GM12878 (cell line): Measurements from ENCODE around the gene DHCR7. TPM values are rescaled to one million over a fixed set of nuclear protein-coding genes. Genes with fewer than 3 reads are reported as not detected.

Source experiments
- ATAC-seq: fragments of 200-7000 bp; cut with Tn5 transposase; 3 replicates; pipeline ENCODE4 v1.9.1; 2020; ENCODE audit warnings: mild to moderate bottlenecking, moderate library complexity
- BruUV-seq: library from RNA; stranded (reverse); fragments of 400-500 nt; replicated peaks from 2 replicates; lab custom pipeline; 2021; lab: Mats Ljungman, UMichigan
- CTCF ChIA-PET: fragments of 300-600 bp; sonication (Branson Sonifier 250); formaldehyde crosslinking; extraction: SDS; loops from one replicate; lab custom pipeline; 2021; ENCODE audit warnings: inconsistent platforms; lab: Yijun Ruan, JAX
- POLR2A ChIA-PET: fragments of 350-600 bp; formaldehyde crosslinking; extraction: SDS; loops from one replicate; lab custom pipeline; 2021; ENCODE audit warnings: inconsistent platforms; lab: Charles Lee
- RAD21 ChIA-PET: fragments of 300-600 bp; sonication (Branson Sonifier 250); formaldehyde crosslinking; loops from one replicate; lab custom pipeline; 2023; ENCODE audit warnings: antibody characterized with exemption; ENCODE audit not compliant: unreplicated experiment; lab: Charles Lee
- SMC1A ChIA-PET: fragments of 300-600 bp; sonication (Branson Sonifier 250); formaldehyde crosslinking; loops from one replicate; lab custom pipeline; 2023; ENCODE audit not compliant: unreplicated experiment, uncharacterized antibody; lab: Charles Lee
- DNase-seq: peaks from one replicate; pipeline ENCODE4 v3.0.0-alpha.2; 2011; ENCODE audit warnings: low read depth, low spot score
- FAIRE-seq: peaks from 3 replicates; lab custom pipeline; 2011; peaks lifted over from hg19 to GRCh38; lab: Jason Lieb, UNC
- H2AFZ ChIP-seq: 2 replicates; pipeline ENCODE4 v1.6.0; 2011; ENCODE audit warnings: low read depth, low read length, control low read depth; ENCODE audit not compliant: control insufficient read depth
- H3K27ac ChIP-seq: 2 replicates; pipeline ENCODE4 v1.5.1; 2011; ENCODE audit warnings: control low read depth; ENCODE audit not compliant: control insufficient read depth, insufficient read depth
- H3K27me3 ChIP-seq, 2 experiments: replicated peaks in 1 of 2; 2 replicates each; pipeline versions ENCODE4 v1.6.0 to v1.6.1; 2011; ENCODE audit warnings: low read length in 1 of 2; ENCODE audit not compliant: control insufficient read depth in 2 of 2, insufficient read depth in 2 of 2
- H3K36me3 ChIP-seq, 2 experiments: 2 replicates each; pipeline ENCODE4 v1.5.1; 2011; ENCODE audit warnings: low read length in 1 of 2; ENCODE audit not compliant: control insufficient read depth in 2 of 2, insufficient read depth in 2 of 2
- H3K4me1 ChIP-seq: 2 replicates; pipeline ENCODE4 v1.6.1; 2011; ENCODE audit warnings: mild to moderate bottlenecking, low read length, moderate library complexity, mixed read lengths; ENCODE audit not compliant: control insufficient read depth, insufficient read depth
- H3K4me2 ChIP-seq: 2 replicates; pipeline ENCODE4 v1.6.0; 2011; ENCODE audit warnings: control low read depth; ENCODE audit not compliant: control insufficient read depth, insufficient read depth
- H3K4me3 ChIP-seq: fragments of 200-600 bp; sonication (generic); 2 replicates; pipeline ENCODE4 v1.5.1; 2016
- H3K79me2 ChIP-seq: 2 replicates; pipeline ENCODE4 v1.6.0; 2011; ENCODE audit warnings: low read length; ENCODE audit not compliant: control insufficient read depth, insufficient read depth
- H3K9ac ChIP-seq: 2 replicates; pipeline ENCODE4 v1.8.0; 2011; ENCODE audit warnings: low read length, control low read depth, mixed read lengths; ENCODE audit not compliant: control insufficient read depth, insufficient read depth
- H3K9me3 ChIP-seq: replicated peaks from 3 replicates; pipeline ENCODE4 v1.5.1; 2011; ENCODE audit warnings: mild to moderate bottlenecking, low read length; ENCODE audit not compliant: control insufficient read depth, insufficient read depth
- H4K20me1 ChIP-seq: 2 replicates; pipeline ENCODE4 v1.6.0; 2011; ENCODE audit not compliant: control insufficient read depth, insufficient read depth
- CBX3 ChIP-seq: fragments of 200-600 bp; sonication (generic); IDR thresholded peaks from 2 replicates; pipeline ENCODE4 v1.6.1; 2016; ENCODE audit warnings: low read depth, borderline replicate concordance
- ESRRA ChIP-seq: IDR thresholded peaks from 2 replicates; pipeline ENCODE4 v1.6.1; 2012; ENCODE audit warnings: mild to moderate bottlenecking, low read length, improper control_type of control experiment
- KLF5 ChIP-seq: fragments of 450-650 bp; IDR thresholded peaks from 2 replicates; pipeline ENCODE4 v1.6.1; 2014; ENCODE audit warnings: mild to moderate bottlenecking; ENCODE audit not compliant: partially characterized antibody
- MEF2A ChIP-seq: IDR thresholded peaks from 2 replicates; pipeline ENCODE4 v1.6.1; 2011; ENCODE audit warnings: low read depth, mild to moderate bottlenecking, low read length, moderate library complexity; ENCODE audit not compliant: insufficient read depth
- NR2C2 ChIP-seq: IDR thresholded peaks from 2 replicates; pipeline ENCODE4 v1.6.1; 2011; ENCODE audit warnings: borderline replicate concordance, low read depth; ENCODE audit not compliant: control insufficient read depth, insufficient read length
- RFX5 ChIP-seq: IDR thresholded peaks from 2 replicates; pipeline ENCODE4 v1.6.1; 2011; ENCODE audit warnings: low read depth, low read length, improper control_type of control experiment
- STAT3 ChIP-seq: IDR thresholded peaks from 2 replicates; pipeline ENCODE4 v1.6.1; 2011; ENCODE audit warnings: low read depth, low read length, improper control_type of control experiment
- TBL1XR1 ChIP-seq: IDR thresholded peaks from 2 replicates; pipeline ENCODE4 v1.6.1; 2012; ENCODE audit warnings: low read depth, low read length, improper control_type of control experiment
- TCF7 ChIP-seq: IDR thresholded peaks from 2 replicates; pipeline ENCODE4 v1.6.1; 2014; ENCODE audit warnings: antibody characterized with exemption, borderline replicate concordance
- WGBS: methylation state at CpG from one replicate; pipeline ENCODE4 v1.1.6; 2016; ENCODE audit warnings: low lambda C conversion rate; ENCODE audit not compliant: insufficient replicate concordance, insufficient coverage; ENCODE audit errors: missing lambda C conversion rate; 5-methylcytosine and 5-hydroxymethylcytosine counted together
- in situ Hi-C: fragments of 300-500 bp; cut with MboI; formaldehyde crosslinking; loops from 9 replicates; pipeline ENCODE4 v1.14.3; 2018; ENCODE audit warnings: mixed read lengths
- intact Hi-C: fragments of 100-400 bp; cut with micrococcal nuclease; formaldehyde crosslinking; loops from one replicate; pipeline ENCODE4 v1.14.2; 2022; ENCODE audit not compliant: unreplicated experiment
- polyA plus RNA-seq, 11 experiments: library from polyadenylated mRNA; depleted of rRNA in 4 of 11; unstranded in 6 of 11; stranded (reverse) in 5 of 11; fragments of >200 nt; fragmentation: Nextera tagmentation in 4 of 11; fragmentation: Illumina TruSeq in 1 of 11; extraction: Ambion mirVana in 4 of 11; extraction: Trizol in 1 of 11; gene quantifications; 1 replicate in 1 of 11; 2 replicates in 10 of 11; pipeline versions ENCODE4 v1.2.1 to v1.2.3, GENCODE V29; 2011 to 2016; ENCODE audit warnings: inconsistent platforms in 2 of 11, missing spikeins in 2 of 11, low read depth in 1 of 11
- total RNA-seq, 4 experiments: library from RNA; depleted of rRNA in 3 of 4; stranded (reverse); fragments of >200 nt in 3 of 4; fragmentation: Illumina TruSeq in 1 of 4; extraction: Trizol in 1 of 4; gene quantifications; 2 replicates each; pipeline versions ENCODE4 v1.2.1 to v1.2.3, GENCODE V29; 2013 to 2021
- TF ChIP-seq, protein P1 (sequence below): IDR thresholded peaks from 2 replicates; pipeline ENCODE4 v1.6.1; 2012; ENCODE audit warnings: low read depth, low read length, improper control_type of control experiment
- TF ChIP-seq, protein P2 (sequence below): fragments of 450-650 bp; IDR thresholded peaks from 2 replicates; pipeline ENCODE4 v1.6.1; 2017; ENCODE audit warnings: mild to moderate bottlenecking, moderate library complexity

DHCR7 gene
- total and polyA plus RNA-seq, 10 of the 15 experiments (the other 5 are each of a cell fraction or from before 2014, with no cell fraction given) = 4.2 to 115 (median 57.8) TPM

DNA sequence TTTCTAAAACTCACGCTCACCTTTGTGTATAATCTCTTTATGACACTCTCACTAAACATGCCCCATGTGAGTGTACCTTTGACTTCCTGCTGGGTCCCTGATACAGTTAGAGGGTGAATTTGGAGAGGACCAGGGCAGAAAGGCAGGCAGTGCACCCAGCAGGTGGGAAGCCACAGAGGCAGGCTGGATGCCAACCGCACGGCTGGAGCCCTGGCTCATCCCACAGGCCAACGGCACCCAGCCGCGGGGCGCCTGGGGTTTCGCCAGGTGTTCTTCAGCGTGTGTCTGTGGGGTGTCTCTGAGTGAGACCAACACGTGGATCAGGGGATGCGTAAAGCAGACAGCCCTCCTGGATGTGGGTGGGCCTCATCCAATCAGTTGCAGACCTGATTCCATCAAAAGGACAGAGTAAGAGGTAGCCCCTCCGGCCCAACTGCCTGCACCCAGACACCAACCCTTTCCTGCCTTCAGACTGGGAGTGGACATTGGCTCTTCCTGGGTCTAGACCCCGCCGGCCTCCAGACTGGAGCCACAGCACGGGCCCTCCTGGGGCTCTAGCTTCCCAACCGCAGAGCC lies 51.6 kb downstream of the DHCR7 start:
- no TSS peak for BruUV-seq
- no peak for ATAC-seq
- H4K20me1 ChIP-seq = no peaks in the 10 kb centered on the region
- no peak overlapping the region for H3K4me2 ChIP-seq
- intact Hi-C loops = no loop called here
- H3K9ac ChIP-seq = no peak overlapping the region
- H3K4me3 ChIP-seq = no peak overlapping the region
- H2AFZ ChIP-seq = no peak overlapping the region
- no peak overlapping the region for H3K27ac ChIP-seq
- H3K27me3 ChIP-seq = 0 out of 4 replicates have a peak, but pooled peaks cover 0 to 2% of the 10 kb centered on the region in 2 experiments
- no peaks in the 10 kb centered on the region for H3K79me2 ChIP-seq
- CTCF ChIA-PET = no interaction called here
- H3K36me3 ChIP-seq = no peaks in the 10 kb centered on the region
- H3K9me3 ChIP-seq = no peaks in the 10 kb centered on the region
- RAD21 ChIA-PET = no interaction called here
- H3K4me1 ChIP-seq = no peaks in the 10 kb centered on the region
- WGBS = 55% methylated on average over 12 of the region's 16 CpGs
- TF ChIP-seq MEF2A (no peak), TCF7 (no peak), KLF5 (no peak), STAT3 (no peak), RFX5 (no peak), CBX3 (no peak), ESRRA (no peak)
- TF ChIP-seq, protein P1, sequence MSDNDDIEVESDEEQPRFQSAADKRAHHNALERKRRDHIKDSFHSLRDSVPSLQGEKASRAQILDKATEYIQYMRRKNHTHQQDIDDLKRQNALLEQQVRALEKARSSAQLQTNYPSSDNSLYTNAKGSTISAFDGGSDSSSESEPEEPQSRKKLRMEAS = no peak
- TF ChIP-seq, all 136 proteins: peak for 0
- FAIRE-seq (no peak), DNase-seq (no peak)
- POLR2A ChIA-PET = no interaction called here
- SMC1A ChIA-PET = interaction anchor here (0.5 to 0.6 kb wide), 2 partner anchors 14 to 1945 kb away, joined by 3 read pairs; no protein-coding TSS in a partner anchor
- in situ Hi-C loops = no loop called here

DNA sequence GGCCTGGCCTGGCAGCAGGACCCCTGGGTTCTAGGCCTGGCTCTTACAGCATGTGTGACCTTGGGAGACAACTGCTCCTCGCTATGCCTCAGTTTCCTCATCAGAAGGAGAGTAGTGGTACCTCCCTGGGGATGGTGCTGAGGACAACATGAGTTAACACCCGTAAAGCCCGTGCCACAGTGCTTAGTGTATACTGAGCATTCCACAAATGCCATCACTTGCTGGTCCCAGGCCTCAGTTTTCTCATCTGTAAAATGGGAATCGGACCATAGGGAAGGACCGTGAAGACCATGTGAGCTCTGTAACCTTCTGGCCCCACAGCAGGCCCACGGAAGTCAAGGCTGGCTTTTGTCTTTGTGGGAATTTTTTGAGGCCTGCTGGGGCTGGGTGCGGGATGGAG lies 52.4 kb downstream of the DHCR7 start:
- Histone ChIP-seq H3K27me3 (0 out of 4 replicates have a peak, but pooled peaks cover 0 to 2% of the 10 kb centered on the region in 2 experiments), H3K4me1 (no peaks in the 10 kb centered on the region), H3K9ac (no peak overlapping the region), H3K79me2 (no peaks in the 10 kb centered on the region), H4K20me1 (no peaks in the 10 kb centered on the region), H3K4me3 (no peak overlapping the region), H3K36me3 (no peaks in the 10 kb centered on the region), H3K9me3 (no peaks in the 10 kb centered on the region), H3K4me2 (no peak overlapping the region), H2AFZ (no peak overlapping the region), H3K27ac (no peak overlapping the region)
- POLR2A ChIA-PET = no interaction called here
- WGBS = 43% methylated on average over 7 of the region's 7 CpGs
- BruUV-seq = no TSS peak
- in situ Hi-C loops (no loop called here), intact Hi-C loops (no loop called here)
- RAD21 ChIA-PET = no interaction called here
- no peak for ATAC-seq
- FAIRE-seq = no peak
- CTCF ChIA-PET = no interaction called here
- DNase-seq = no peak
- SMC1A ChIA-PET = no interaction called here
- TF ChIP-seq TBL1XR1 (no peak), NR2C2 (no peak), RFX5 (no peak)
- TF ChIP-seq, protein P2, sequence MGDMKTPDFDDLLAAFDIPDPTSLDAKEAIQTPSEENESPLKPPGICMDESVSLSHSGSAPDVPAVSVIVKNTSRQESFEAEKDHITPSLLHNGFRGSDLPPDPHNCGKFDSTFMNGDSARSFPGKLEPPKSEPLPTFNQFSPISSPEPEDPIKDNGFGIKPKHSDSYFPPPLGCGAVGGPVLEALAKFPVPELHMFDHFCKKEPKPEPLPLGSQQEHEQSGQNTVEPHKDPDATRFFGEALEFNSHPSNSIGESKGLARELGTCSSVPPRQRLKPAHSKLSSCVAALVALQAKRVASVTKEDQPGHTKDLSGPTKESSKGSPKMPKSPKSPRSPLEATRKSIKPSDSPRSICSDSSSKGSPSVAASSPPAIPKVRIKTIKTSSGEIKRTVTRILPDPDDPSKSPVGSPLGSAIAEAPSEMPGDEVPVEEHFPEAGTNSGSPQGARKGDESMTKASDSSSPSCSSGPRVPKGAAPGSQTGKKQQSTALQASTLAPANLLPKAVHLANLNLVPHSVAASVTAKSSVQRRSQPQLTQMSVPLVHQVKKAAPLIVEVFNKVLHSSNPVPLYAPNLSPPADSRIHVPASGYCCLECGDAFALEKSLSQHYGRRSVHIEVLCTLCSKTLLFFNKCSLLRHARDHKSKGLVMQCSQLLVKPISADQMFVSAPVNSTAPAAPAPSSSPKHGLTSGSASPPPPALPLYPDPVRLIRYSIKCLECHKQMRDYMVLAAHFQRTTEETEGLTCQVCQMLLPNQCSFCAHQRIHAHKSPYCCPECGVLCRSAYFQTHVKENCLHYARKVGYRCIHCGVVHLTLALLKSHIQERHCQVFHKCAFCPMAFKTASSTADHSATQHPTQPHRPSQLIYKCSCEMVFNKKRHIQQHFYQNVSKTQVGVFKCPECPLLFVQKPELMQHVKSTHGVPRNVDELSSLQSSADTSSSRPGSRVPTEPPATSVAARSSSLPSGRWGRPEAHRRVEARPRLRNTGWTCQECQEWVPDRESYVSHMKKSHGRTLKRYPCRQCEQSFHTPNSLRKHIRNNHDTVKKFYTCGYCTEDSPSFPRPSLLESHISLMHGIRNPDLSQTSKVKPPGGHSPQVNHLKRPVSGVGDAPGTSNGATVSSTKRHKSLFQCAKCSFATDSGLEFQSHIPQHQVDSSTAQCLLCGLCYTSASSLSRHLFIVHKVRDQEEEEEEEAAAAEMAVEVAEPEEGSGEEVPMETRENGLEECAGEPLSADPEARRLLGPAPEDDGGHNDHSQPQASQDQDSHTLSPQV = no peak
